Renal pelvis (tissue), 4 donors: ENCODE results near the gene IQCH. TPM values are rescaled to one million over a fixed set of nuclear protein-coding genes. Genes with fewer than 3 reads are reported as not detected.
A peak's percentile ranks its signal among the peaks of the same experiment; 100 is the strongest.
"Not testable (repeated sequence)": the region's sequence is repeated elsewhere in the genome, so short reads cannot be mapped to it uniquely, and the experiment has no call there.

Source experiments
- DNase-seq: peaks from one replicate; pipeline ENCODE4 v3.0.0-alpha.2; 2013
- polyA plus RNA-seq, 3 donors: library from polyadenylated mRNA; unstranded; fragments of 120-200 nt; gene quantifications; one replicate each; pipeline ENCODE4 v1.2.1, GENCODE V29; 2013; ENCODE audit not compliant: insufficient read length in 3 of 3

IQCH gene
- polyA plus RNA-seq, 3 donors, result 7.7 to 10.1 (median 7.8) TPM

GRCh38 chr15:67244971-67245478 is 9.6 kb upstream of the IQCH start:
- no peak for DNase-seq

GRCh38 chr15:67246606-67247005 is 8.0 kb upstream of the IQCH start:
- DNase-seq, result not testable (repeated sequence)

DNA sequence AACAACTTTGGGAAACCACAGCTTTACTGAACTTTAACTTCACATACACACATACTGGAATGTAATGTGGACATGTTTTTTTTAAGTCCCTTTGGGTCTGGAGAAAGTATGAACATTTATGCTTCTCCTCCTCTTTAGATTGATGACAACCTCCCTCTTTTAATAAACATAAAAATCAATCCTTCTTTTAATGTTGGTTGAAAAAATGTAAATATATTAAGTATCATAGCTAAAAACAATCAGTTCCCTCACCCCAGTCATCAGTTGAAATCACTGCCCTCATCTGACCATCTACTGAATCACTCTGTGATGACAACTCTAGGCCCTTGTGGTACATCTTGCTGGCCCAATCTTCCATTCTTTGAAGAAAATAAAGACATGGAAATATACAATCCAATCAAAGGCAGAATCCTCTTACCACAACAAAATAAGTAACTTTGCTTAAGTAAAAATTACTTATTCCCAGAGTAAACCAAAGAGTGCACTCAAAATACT is 6.5 kb upstream of the IQCH start:
- DNase-seq, result no peak

DNA sequence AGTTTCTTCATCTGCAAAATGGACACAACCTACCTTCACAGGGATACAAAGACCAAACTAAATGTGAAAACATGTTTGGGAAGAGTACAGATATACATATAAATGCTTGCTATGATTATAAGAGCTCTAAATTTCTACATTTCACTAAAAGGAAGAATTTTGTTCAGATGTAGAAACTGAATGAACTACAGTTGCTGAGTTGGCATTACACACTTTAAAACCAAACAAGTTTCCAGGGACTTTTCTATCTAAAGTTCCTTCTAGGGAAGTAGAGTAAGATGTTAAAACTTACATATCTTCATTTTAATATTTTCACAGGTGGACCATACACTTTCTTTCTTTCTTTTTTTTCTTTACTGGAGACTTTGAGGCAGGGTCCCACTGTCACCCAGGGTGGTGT is 4.8 kb upstream of the IQCH start:
- DNase-seq, result no peak

GRCh38 chr15:67251318-67251717 is 3.3 kb upstream of the IQCH start:
- DNase-seq, result no peak

DNA sequence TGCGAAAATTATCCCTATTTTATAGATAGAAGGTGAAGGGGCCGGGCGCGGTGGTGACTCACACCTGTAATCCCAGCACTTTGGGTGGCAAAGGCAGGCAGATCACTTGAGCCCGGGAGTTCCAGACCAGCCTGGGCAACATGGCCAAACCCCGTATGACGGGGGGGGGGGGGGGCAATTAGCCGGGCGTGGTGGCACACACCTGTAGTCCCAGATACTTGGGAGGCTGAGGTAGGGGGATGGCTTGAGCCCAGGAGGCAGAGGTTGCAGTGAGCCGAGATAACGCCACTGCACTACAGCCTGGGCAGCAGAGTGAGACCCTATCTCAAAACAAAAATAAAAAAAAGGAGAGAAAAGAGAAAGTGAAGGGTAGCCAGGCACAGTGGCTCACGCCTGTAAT is 1.5 kb upstream of the IQCH start:
- no peak for DNase-seq

- no peak for DNase-seq
Observed at GRCh38 chr15:67253549-67254237, 893 bp upstream of the IQCH start.

DNA sequence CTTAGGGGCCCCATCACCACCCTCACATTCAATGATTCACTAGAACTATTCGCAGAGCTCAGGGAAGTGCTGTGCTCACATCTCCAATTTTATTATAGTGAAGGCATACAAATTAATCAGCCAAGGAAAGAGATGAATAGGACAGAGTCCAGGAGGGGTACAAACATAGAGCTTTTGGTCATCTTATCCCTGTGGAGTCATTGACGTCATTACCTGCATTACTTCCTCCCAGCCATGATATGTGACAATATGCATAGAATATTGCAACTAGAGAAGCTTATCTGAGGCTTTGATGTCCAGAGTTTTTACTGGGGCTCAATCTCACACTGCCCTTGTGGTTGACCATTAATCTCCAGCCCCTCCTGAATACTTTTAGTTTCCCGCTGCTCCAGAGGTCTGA is 1.5 kb downstream of the IQCH start:
- DNase-seq, result no peak

DNA sequence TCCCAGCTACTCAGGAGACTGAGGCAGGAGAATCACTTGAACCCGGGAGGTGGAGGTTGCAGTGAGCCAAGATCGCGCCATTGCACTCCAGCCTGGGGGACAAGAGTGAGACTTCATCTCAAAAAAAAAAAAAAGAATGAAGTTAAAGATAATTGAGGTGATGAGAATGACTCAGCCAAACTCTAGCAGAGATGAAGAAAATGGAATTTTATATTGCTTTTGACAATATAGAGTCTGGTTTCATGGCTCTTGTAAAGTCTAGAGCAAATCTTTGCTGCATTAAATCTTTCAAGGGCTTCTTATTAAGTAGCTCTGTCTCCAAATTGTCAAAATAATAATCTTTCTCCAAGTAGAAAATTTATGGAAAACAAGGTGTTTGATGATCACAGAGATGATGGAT is 3.8 kb downstream of the IQCH start:
- DNase-seq, result not testable (repeated sequence)

- no peak for DNase-seq
Observed at GRCh38 chr15:67259379-67259778, 4.8 kb downstream of the IQCH start.

DNA sequence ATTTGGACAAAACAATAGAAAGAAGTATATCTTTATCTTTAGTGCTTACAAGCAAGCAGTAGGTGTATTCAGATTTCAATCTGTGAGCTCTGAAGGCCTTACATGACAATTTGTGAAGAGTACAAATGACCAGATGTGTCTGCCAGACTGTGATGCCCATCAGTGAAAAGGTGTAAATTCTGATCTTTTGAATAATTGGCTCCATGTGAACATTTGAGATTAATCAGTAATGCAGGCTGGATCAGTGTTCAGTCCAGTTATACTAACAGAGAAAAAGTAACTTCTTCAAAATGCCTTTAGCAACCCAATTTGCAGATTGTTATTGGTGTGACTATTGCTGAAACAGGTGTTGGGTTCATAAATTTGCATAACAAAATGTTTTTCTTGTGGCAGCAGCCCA is 5.2 kb downstream of the IQCH start:
- no peak for DNase-seq

DNA sequence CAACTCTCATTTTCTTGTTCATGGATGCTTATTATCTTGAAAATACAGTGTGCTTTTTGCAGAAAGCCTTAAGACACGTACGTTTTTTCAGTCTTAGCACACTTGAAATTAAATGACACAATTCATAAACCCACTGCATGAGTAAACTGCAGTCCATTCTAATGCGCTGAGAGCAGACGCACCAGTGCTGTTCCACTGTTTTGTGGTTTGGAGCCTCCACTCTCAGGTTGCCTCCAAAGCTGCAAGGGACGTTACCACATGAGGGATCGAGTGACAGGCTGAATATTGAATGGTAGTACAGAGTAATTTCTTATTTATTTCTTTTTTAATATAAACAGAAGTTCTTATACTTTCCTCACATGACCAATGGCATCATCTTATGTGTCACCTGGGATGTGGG is 12.3 kb downstream of the IQCH start:
- DNase-seq, result no peak

- no peak for DNase-seq
Observed at GRCh38 chr15:67267440-67267839, 12.9 kb downstream of the IQCH start.

GRCh38 chr15:67267951-67268941 is 13.7 kb downstream of the IQCH start:
- no peak for DNase-seq

DNA sequence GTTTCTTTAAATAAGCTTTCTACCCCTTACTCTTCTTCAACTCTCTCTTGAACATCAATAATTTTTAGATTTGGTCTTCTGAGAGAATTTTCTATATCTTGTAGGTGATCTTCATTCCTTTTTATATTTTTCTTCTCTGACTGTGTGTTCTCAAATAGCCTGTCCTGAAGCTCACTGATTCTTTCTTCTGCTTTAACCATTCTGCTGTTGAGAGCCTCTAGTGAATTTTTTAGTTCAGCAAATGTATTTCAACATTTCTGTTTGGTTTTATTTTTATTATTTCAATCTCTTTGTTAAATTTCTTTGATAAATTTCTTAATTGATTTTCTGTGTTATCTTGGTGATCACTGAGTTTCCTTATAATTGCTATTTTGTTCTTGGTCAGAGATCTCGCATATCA is 19.6 kb downstream of the IQCH start:
- no peak for DNase-seq

DNA sequence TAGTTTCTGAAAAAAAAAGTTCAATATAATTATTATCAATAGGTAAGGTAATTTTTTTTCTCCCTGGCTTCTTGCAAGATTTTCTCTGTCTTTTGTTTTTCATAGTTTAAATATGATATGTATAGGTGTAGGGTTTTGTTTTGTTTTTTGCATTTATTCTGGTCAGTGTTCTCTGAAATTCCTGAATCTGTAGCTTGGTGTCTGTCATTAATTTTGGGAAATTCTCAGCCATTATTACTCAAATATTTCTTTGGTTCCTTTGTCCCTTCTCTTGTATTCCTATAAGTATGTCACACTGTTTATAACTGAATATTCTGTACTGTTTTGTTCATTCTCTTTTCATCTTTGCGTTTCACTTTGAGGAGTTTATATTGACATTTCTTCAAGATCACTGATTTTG is 22.1 kb downstream of the IQCH start:
- DNase-seq, result no peak

DNA sequence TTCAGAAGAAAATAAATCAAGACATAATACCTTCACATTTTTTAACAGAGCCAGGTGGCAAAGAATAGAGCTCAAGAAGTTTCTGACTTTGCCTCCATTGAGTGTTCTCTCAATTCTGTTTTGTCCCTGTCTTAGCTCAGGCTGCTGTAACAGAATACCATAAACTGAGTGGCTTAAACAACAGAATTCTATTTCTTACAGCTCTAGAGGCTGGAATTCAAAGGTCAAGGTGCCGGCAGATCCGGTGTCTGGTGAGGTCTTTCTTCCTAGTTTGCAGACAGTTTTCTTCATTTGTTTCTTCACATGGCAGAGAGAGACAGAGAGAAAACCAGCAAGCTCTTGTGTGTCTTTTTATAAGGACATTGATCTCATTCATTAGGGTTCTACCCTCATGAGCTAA is 25.6 kb downstream of the IQCH start:
- DNase-seq, result peak; percentile 49

- no peak for DNase-seq
Observed at GRCh38 chr15:67281714-67282113, 27.1 kb downstream of the IQCH start.

GRCh38 chr15:67285625-67286024 is 31.0 kb downstream of the IQCH start:
- not testable (repeated sequence) for DNase-seq

DNA sequence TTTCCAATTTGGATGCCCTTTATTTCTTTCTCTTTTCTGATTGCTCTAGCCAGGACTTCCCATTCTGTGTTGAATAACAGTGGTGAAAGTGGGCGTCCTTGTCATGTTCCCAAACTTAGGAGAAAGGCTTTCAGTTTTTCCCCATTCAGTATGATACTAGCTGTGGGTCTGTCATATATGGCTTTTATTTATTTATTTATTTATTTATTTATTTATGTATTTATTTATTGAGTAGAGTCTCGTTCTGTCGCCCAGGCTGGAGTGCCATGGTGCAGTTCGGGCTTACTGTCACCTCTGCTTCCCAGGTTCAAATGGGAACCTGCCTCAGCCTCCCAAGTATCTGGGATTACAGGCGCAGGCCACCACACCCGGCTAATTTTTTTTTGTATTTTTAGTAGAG is 31.8 kb downstream of the IQCH start:
- DNase-seq, result not testable (repeated sequence)

DNA sequence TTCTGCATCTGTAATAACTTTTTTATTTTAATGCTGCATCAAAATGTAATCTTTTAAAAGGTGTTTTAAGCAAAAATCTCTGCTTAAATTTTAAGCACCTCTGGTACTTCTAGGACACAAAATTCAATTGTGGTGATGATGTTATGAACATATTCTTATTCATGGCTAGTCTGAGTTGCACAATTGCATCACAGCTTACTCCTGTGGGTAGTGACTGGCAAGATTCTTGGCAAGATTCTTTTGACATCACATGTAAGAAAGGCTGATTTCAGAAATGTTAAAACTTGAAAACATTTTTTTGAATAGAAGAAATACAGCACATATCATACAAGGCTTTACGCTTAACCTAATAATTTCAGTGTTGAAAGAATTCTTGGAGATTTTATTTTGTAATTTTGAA is 35.7 kb downstream of the IQCH start:
- no peak for DNase-seq

DNA sequence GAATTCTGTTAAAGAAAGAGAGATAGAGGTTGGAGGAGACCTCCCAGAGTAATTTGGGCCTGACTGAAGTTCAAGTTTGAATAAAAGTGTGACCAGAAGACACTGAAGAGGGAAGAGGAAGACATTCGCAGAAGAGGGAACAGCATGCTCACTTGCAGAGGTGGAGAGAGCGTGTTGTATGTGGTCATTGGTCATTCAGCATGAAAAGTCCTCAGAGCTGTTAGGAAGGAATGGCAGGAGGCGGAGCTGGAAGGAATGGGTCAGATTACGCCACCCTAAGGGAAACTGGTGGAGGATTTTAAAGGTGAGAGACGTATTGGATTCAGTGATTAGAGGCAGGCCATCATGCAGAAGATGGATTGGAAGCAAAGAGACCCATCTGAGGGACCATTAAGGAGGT is 41.6 kb downstream of the IQCH start:
- no peak for DNase-seq

DNA sequence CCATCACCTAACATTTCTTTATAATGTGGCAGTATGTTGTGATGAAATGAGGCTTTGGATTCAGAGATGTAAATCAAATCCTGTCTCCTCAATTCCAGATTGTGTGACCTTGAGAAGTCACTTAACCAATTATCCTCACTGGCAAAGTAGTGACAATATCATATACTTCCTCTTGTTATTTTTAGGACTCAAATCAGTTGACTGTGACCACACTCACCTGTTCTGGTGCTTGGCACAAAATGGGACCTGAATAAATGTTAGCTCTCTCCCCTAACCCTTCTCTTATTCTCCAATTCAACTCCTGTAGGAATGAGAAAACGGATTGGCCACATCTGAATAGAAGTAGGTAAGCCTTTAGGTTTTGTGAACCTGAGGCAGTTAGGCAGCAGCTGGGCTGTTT is 42.1 kb downstream of the IQCH start:
- DNase-seq, result no peak
